ELF-1 (cell line): Measurements from ENCODE around the gene GSTO2.

Experiments
- DNase-seq: peaks from one replicate; pipeline ENCODE4 v3.0.0-alpha.2; 2016; ENCODE audit warnings: low read depth, low spot score

GSTO2 gene

DNA sequence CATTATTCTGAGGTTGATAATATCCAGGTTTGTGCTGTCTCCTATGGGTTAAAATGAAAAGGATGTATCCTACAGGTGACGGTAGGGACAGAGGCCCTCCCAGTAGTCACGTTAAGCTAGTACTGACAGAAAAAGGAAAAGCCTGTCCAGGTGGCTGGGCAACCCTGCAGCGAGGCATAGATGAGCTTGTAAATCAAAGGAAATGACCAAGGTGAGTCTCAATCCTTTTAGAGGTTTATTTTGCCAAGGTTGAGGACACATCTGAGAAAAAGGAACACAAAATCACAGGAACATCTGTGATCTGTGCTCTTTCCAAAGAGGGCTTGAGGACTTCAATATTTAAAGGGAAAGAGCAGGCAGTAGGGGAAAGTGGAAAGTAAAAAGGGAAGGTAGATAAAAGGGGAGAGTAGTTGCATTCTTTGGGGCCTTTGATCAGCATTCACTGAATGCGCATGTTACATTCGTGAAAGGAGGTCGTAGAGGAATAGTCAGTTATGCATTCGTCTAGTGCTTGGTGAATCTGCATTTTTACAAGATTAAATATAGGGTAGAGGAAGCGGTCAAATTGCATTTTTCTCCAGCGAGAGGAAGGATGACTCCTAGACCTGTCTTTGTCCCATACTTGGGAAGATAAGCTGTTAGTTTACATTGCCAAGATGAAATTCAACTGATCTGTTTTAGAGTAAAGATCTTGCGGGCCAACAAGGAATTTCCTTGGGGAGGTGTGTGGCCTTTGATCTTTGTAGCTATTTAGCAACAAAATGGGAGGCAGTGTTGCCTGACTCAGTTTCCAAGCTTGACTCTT lies 15.2 kb upstream of the GSTO2 start:
- peak; percentile 20 for DNase-seq

DNA sequence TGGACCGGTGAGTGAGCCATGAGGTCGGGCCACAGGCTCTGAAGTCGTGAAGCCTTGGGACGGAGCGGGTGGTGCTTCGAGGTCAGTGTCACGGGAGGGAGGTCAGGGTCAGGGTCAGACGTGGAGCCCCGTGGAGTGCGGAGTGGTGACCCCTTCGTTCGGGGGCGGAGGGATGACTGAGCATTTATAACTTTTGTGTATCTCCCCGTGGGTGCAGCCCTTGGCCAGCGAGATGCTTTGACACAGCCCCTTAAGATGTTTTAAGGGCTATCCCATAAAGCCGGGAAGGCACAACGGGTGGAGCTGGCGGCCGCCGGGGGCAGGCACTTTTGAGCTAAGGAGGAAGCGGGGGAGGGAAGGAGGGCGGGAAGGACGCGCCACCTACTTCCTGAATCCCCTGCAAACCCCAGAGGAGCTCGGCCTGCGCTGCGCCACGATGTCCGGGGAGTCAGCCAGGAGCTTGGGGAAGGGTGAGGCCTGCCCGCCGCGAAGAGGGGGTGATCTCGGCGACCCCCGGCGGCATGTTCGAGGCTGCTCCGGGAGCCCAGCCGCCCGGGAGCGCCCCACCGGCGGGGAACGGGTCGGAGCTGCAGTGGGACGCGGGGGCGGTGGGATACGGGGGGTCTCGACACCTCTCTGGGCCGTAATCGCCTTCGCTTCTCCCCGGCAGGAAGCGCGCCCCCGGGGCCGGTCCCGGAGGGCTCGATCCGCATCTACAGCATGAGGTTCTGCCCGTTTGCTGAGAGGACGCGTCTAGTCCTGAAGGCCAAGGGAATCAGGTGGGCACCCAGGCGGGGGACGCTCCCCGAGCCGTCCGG lies 14.3 kb upstream of the GSTO2 start, which contains the start of gene GSTO1:
TSS of gene GSTO1 (plus strand) at position 400 of the 818 bp plus-strand sequence. CDS start at position 437, 37 bp downstream.
- DNase-seq, result peak; percentile 74

DNA sequence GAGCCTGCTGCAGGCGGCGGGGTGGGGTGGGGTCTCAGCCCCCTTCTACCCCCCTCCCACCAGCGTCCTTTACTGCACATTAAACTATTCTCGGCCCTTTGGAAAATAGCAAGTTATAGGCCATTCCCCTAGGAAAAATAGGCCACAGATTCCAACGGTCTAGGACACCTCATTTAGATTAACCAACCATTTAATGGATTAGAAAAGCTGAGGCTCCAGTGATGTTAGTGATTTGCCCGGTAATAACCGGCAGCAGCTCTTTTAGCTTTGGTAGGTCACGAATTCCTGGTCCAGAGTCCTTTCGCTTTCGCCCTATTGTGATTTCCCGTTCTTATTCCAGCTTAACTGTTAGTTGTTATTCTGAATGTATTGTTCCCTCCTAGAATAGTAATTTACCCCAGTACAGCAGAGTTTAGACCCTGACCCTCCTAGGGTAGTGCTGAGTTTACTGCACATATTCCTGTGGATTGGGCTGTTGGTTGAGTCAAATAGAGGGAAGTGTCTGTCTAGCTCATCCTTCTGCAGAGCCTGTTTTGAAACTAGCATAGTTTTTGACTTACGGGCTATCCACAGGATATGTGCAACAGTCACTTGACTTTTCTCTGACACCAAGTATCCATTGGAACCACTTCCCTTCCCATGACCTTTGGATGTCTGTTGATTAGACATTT lies 13.5 kb upstream of the GSTO2 start:
- DNase-seq, result no peak

DNA sequence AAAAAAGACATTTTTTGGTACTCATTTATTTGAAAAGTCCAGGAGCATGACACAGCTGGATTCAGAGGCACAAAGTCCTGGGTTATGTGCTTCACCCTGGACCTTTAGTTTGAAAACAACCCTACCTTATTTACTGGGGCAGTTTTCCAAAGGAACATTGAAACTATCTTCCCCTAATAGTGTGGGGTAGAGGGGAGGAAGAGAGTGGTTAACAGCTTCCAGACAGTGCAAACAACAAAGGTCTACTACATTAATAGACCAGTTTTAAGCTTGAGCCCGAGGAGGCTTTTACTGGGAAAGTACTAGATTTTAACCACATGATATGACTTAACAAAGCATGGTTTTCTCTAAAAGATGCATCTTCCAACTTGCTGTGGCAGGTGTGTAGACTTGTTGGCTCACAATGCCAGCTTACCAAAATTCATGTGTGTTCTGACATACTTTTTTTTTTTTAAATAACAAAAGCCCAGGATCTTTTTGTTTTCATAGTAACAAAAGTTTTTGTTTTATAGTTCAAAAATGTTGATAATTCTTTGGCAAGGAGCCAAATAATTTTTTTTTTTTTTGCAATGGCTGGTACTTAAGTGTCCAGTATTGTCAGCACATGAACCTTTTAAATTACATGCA lies 12.5 kb upstream of the GSTO2 start:
- DNase-seq, result no peak

DNA sequence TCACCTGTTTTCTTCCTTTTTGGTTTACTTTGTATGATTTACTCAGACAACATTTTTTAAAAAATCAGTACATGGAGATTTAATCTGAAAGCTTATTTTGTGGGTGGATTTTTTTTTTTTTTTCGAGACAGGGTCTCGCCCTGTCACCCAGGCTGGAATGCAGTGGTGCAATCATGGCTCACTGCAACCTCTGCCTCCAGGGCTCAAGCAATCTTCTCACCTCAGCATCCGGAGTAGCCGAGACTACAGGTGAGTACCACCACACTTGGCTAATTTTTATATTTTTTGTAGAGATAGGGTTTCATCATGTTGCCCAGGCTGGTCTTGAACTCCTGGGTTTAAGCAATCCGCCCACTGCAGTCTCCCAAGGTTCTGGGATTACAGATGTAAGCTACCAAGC lies 11.7 kb upstream of the GSTO2 start:
- DNase-seq, result peak; percentile 32

DNA sequence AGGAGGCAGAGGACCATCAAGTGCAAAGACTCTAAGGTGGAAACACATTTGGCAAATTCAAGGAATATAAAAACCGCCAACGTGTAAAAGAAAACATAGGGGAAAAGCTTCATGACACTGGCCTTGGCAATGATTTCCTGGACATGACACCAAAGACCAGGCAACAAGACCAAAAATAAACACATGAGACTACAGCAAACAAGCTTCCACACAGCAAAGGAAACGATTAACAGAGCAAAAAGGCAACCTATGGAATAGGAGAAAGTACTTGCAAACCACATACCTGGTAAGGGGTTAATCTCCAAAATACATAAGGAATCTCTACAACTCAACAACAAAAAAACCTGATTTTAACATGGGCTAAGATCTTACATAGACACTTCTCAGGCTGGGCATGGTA lies 10.8 kb upstream of the GSTO2 start:
- no peak for DNase-seq

DNA sequence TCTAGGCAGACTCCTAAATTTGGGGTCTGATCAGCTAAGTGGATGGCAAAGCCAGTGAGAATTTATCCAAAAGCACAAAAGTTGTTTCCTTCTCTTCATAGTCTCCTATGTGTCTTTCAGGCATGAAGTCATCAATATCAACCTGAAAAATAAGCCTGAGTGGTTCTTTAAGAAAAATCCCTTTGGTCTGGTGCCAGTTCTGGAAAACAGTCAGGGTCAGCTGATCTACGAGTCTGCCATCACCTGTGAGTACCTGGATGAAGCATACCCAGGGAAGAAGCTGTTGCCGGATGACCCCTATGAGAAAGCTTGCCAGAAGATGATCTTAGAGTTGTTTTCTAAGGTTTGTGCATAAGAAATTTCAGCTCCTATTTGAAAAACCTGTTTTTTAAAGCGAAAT lies 9.5 kb upstream of the GSTO2 start:
- DNase-seq, result no peak

DNA sequence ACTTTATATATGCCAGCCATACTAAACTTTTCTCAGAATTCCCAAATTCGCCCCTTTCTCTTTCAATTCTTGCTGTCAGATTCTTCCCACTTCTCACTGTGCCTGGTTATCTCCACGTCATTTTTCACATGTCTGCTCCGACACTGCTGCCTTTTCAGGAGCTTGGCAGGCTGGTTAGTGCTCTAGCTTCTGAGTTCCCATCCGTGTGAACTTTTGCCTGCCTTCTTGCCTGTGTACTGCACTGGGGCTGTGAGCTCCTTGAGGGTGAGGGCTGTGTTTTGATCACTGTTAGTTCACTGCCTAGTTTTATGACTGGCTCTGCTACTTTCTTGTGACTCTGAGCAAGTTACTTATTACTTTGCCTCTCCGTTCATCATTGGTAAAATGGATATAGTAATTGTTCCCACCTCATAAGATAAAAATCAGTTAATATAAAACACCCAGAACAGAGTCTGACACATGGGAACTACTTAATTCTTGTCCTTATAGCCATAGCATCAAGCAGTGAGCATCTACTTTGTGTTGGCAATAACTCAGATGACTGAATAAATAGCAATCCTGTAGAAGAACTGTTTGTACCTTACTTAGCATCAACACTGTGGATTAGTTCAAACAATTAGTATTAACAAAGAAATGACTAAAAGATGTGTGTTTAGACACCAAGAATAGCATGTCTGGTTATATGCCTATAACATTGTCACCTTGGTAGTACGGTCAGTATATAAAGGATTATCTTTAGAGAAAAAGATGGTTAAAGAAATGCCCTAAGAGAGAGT lies 8.8 kb upstream of the GSTO2 start:
- no peak for DNase-seq

DNA sequence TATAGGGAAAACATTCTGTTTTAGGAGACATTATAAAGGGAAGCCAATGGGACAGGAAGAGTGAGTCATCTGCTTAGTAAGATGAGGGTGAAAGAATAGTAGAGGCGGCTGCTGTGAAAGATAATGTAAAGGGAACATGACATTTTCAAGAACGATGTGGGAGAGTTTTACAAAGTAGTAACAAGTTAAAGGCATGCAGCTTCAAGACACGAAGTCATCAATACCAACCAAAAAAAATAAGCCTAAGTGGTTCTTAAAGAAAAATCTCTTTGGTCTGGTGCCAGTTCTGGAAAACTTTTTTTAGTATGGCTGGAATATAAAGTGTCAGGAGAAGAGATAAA lies 8.2 kb upstream of the GSTO2 start:
- DNase-seq, result no peak

DNA sequence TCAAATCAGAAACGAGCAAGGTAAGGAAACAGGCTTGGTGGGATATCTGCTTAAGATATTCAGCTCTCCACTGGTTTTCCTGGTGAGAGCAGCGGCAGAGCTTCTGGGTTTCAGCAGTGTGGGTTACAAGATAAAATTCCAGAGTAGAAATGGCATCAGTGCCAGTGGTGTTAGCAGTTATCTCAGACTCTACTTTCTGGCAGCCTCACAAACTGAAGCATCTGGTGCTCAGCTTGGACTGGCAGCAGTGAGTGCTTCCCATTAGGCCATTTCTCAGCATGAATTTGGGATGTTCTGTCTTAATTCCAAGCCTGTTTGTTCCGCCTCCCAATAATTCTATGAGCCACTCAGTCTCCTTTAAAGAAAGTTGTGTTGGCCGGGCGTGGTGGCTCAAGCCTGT lies 6.9 kb upstream of the GSTO2 start:
- no peak for DNase-seq

DNA sequence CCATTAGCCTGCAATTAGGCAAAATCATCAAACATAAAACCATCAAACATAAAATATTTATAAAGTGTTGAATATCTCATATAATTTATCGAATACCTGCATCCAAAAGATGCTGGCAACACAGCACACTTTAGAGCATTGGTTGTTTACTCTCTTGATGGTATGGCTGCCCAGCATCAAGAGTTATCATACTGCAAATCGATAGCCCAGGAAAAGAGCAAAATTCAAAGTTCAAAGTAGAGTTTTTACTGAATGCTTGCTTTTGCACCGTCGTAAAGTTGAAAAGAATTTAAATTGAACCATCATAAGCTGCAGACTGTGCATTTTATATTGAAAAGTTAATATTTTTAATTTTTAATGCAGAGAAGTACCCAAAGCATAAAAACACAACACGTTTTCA lies 4.2 kb upstream of the GSTO2 start:
- DNase-seq, result no peak

DNA sequence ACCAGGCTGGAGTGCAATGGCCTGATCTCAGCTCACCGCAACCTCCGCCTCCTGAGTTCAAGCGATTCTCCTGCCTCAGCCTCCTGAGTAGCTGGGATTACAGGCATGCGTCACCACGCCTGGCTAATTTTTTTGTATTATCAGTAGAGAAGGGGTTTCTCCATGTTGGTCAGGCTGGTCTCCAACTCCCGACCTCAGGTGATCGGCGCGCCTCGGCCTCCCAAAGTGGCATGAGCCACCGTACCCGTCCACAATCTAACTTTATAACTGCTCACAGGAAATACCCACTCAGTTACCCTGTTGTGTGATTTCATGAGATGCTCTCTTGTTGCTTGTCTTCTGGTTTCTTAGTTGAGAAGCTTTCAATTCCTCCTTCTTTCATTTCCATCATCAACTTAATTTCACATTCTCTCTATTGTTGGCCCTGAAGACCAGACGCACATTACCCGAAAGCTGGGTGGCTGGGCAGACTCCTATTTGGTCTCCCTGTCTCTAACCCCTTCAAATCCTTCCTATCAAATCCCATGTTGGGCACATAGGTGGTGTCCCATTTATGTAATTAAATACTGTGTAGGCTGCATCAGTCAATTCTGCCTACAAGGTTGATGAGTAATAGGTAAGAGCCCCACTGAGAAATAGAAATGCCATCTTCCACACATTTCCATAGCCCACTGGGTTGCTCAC lies 1.1 kb upstream of the GSTO2 start:
- no peak for DNase-seq

DNA sequence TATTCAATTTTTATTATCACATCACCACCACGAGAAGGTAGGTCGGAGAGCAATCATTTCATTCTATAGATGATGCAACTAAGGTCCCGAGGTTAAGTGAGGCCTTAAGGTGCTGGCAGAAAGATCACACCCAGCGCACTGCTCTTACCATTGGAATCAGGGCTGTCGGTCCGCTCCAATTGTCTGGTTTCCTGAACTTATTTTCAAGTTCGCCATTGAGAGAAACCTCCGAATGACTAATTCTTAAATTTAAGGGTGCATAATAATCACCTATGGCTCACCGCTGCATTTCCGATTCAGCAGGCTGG lies 625 bp upstream of the GSTO2 start:
- no peak for DNase-seq

DNA sequence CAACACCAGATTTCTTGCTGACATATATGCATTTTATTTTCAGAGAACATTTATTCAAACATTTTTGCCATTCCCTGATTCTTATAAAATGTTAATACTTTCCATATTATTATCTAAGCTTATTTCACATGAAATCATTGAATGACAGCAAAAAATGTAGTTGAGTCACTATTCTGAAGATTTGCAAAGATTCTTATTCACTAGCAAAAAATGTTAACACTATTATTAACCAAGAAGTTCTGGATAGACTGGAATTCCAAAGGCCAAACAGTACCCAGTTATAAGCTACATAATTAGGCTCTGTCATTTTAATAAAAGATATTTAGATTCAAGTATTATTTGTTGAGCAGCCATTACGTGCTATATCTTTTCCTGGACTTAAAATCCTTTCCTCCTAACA lies 4.3 kb downstream of the GSTO2 start:
- no peak for DNase-seq

DNA sequence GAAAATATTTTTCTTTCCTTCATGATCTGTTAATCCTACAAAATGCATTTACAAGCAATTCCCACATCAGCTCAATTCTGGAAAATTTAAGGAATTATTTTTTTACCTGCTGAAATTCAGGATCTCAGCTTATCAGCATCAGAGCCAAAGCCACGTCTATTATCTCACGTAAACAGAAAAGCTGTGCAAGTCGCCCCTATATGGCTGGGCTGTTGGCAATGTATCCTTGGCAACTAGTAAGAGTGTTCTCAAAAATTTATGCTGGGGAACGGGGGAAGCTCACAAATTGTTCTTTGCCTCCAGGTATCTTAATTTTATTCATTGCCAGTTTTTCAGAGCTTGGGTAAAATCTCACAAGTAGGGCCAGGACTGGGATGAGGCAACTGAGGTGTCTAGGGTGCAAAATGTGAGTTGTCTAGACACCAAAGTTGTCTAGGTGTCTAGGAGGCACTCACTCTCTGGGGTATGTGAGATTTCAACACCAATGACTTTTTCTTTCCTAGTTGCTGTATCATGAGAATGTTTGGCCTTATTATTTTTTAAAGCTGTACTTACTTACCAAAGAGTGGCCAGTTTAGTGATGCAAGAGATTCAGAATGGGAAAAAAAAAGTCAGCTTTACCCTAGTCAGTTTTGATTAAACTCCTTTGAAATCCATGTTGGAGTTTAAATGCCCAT lies 5.1 kb downstream of the GSTO2 start:
- DNase-seq, result no peak

DNA sequence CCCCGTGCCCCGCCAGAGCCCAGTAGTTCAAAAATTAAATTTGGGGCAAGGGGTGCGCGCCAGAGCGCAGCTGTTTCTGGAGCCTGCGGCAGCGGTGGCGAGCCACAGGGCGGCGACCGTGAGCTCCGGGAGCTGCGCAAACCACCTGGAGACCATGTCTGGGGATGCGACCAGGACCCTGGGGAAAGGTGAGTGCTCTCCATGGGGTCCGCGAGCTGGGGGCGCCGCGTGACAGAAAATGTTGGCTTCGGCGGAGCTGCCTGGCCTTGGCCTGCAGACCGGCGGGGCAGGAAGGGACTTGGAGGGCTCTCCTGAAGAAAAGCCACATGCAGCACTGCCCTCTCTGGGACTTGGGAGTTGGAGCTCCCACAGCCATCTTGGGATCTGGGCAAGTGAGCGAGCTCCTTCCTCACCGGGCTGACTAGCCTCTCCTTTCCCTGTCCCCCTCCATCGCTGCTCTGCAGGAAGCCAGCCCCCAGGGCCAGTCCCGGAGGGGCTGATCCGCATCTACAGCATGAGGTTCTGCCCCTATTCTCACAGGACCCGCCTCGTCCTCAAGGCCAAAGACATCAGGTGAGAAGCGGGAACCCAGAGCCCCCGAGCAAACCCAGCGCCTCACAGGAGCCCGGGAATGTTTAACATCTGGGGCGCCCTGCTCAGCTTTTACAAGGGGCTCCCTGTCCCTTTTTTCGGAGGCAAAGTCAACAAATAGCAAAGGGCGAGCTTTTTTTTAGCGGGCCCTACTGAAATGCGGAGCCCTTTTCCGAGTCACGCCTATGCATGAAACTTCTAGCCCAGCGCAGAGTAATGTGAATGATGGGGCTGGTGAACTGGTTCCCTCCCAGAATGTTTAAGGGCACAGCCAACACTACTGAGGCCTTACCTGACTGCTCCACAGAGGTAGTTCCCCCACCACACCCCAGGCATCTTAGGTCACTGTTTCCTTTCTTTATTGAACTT lies 6.1 kb downstream of the GSTO2 start:
- peak; percentile 82 for DNase-seq

DNA sequence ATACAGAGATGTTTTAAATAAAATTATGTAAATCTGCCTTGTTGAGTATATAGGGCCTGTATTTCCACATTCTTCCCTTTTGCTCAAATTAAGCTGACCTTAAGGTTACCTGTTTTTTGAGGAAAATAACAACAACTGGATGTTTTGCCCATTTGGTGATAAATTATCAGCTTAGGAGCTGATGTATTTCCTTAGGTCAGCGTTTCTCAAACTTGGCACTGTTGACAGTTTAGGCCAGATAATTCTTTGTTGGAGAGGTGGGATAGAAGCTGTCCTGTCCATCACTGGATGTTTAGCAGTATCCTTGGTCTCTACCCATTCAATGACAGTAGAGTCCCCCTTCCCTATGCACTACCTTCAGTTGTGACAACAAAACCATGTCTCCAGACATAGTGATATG lies 7.2 kb downstream of the GSTO2 start:
- DNase-seq, result no peak

DNA sequence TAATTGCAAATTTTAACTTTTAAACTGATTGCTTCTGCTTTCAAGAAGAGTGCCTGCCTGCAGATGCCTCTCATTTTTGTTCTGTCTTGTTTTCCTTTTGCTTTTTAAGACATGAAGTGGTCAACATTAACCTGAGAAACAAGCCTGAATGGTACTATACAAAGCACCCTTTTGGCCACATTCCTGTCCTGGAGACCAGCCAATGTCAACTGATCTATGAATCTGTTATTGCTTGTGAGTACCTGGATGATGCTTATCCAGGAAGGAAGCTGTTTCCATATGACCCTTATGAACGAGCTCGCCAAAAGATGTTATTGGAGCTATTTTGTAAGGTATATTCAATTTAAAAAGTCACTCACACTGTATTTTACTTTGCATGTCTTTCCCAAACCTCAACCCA lies 8.8 kb downstream of the GSTO2 start:
- no peak for DNase-seq
